H1 (cell line): ENCODE results near the gene ADAMTS9. TPM values are rescaled to one million over a fixed set of nuclear protein-coding genes. Genes with fewer than 3 reads are reported as not detected.

Source experiments
- KDM4A ChIP-seq: IDR thresholded peaks from one replicate; pipeline ENCODE4 v1.7.1; 2012; ENCODE audit warnings: low read depth, mild to moderate bottlenecking, moderate library complexity, low read length, inconsistent platforms; ENCODE audit not compliant: severe bottlenecking
- SP2 ChIP-seq: IDR thresholded peaks from 2 replicates; pipeline ENCODE4 v1.6.1; 2012; ENCODE audit warnings: mild to moderate bottlenecking, low read length, inconsistent platforms
- SP4 ChIP-seq: IDR thresholded peaks from 2 replicates; pipeline ENCODE4 v1.6.1; 2012; ENCODE audit warnings: low read length, inconsistent platforms
- TAF7 ChIP-seq: optimal IDR thresholded peaks from 2 replicates; pipeline ENCODE3; 2011; ENCODE audit warnings: low read depth, mild to moderate bottlenecking, inconsistent platforms, low read length, moderate library complexity, borderline replicate concordance
- polyA plus RNA-seq, 7 experiments: library from polyadenylated mRNA; depleted of rRNA in 3 of 7; stranded (reverse) in 5 of 7; unstranded in 2 of 7; fragments of >200 nt in 5 of 7; fragments of 200-250 nt in 2 of 7; gene quantifications; 1 replicate in 5 of 7; 2 replicates in 1 of 7; 4 replicates in 1 of 7; pipeline versions ENCODE4 v1.2.1 to v1.2.3, GENCODE V29; 2011 to 2013; ENCODE audit warnings: missing spikeins in 2 of 7, mixed read lengths in 2 of 7
- total RNA-seq: library from RNA; stranded (reverse); fragmentation: NEBNext Ultra II Directional; extraction: Animal tissue kit (Norgen Biotek cat#: 25700); gene quantifications from 2 replicates; pipeline ENCODE4 v1.2.1, GENCODE V29; 2021
- TF ChIP-seq, protein P1 (sequence below), 3 experiments: IDR thresholded peaks; 1 replicate in 2 of 3; 2 replicates in 1 of 3; pipeline versions ENCODE4 v1.5.1 to v1.6.1; 2011; ENCODE audit warnings: low read length in 3 of 3, mild to moderate bottlenecking in 3 of 3, inconsistent platforms in 2 of 3, low read depth in 1 of 3, moderate library complexity in 1 of 3; ENCODE audit not compliant: insufficient read depth in 1 of 3; ENCODE audit errors: control extremely low read depth in 1 of 3

Gene ADAMTS9
- total and polyA plus RNA-seq, 2 of the 8 experiments (the other 6 are each of a cell fraction or from before 2014, with no cell fraction given): 0.20 to 0.41 TPM

DNA sequence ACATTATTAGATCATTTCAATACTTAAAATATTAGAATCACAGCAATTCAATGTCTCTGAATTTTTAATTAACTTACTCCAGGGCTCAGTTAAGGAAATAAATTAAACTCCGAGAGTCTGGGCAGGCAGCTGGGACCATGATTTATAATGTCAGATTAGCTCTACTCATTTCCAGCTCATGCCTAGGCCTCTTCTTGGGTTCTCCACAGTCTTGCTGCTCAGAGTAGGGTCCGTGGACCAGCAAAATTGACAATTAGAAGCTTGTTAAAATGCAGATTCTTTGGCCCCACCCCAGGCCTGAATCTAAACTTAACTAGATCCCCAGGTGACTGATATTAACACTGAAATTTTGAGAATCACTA lies 28.2 kb downstream of the ADAMTS9 start (continued):
- TF ChIP-seq, protein P1, sequence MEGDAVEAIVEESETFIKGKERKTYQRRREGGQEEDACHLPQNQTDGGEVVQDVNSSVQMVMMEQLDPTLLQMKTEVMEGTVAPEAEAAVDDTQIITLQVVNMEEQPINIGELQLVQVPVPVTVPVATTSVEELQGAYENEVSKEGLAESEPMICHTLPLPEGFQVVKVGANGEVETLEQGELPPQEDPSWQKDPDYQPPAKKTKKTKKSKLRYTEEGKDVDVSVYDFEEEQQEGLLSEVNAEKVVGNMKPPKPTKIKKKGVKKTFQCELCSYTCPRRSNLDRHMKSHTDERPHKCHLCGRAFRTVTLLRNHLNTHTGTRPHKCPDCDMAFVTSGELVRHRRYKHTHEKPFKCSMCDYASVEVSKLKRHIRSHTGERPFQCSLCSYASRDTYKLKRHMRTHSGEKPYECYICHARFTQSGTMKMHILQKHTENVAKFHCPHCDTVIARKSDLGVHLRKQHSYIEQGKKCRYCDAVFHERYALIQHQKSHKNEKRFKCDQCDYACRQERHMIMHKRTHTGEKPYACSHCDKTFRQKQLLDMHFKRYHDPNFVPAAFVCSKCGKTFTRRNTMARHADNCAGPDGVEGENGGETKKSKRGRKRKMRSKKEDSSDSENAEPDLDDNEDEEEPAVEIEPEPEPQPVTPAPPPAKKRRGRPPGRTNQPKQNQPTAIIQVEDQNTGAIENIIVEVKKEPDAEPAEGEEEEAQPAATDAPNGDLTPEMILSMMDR (IDR thresholded peaks at IDR 0.05; ENCODE audit: control extremely low read depth in 1 of 3, insufficient read depth in 1 of 3, low read depth in 1 of 3, low read length in 3 of 3): no peak
- TF ChIP-seq TAF7: no peak
- TF ChIP-seq SP4: no peak
- TF ChIP-seq SP2: no peak
- TF ChIP-seq KDM4A: no peak
